GM10248 (cell line): ENCODE results near the gene ANK3.
A peak's percentile ranks its signal among the peaks of the same experiment; 100 is the strongest.

ENCODE experiments used
- CTCF ChIA-PET: fragments of 300-600 bp; sonication (Branson Sonifier 250); formaldehyde crosslinking; extraction: SDS; loops from one replicate; lab custom pipeline; 2021; ENCODE audit warnings: antibody characterized with exemption; lab: Yijun Ruan, JAX
- POLR2A ChIA-PET: fragments of 350-650 bp; sonication (Branson Sonifier 250); formaldehyde crosslinking; extraction: SDS; loops from one replicate; lab custom pipeline; 2020; ENCODE audit warnings: antibody characterized with exemption; lab: Yijun Ruan, JAX
- DNase-seq: peaks from one replicate; pipeline ENCODE4 v3.0.0; 2012; ENCODE audit errors: extremely low spot score
- CTCF ChIP-seq: IDR thresholded peaks from 2 replicates; pipeline ENCODE4 v1.5.1; 2012; ENCODE audit warnings: mild to moderate bottlenecking, low read depth; ENCODE audit errors: extremely low read depth, missing control alignments, control extremely low read depth

The ANK3 gene

GRCh38 chr10:60389413-60390025 lies at the start of gene ANK3:
ANK3 (minus strand) TSS chr10:60389875; CDS start chr10:60389538, 337 bp downstream.
- CTCF ChIA-PET = no interaction called here
- POLR2A ChIA-PET = no interaction called here
- DNase-seq = no peak
- no peak for TF ChIP-seq CTCF

- DNase-seq = peak; percentile 37
- CTCF ChIA-PET = interaction anchor here (0.7 to 2.2 kb wide), 10 partner anchors 8 to 320 kb away, joined by 3 to 10 read pairs (median 4); no protein-coding TSS in a partner anchor
- POLR2A ChIA-PET = no interaction called here
- TF ChIP-seq CTCF = peak; percentile 54
Observed at GRCh38 chr10:60434418-60435046, 44.9 kb upstream of the ANK3 start.

- POLR2A ChIA-PET = no interaction called here
- DNase-seq = no peak
Observed at GRCh38 chr10:60433684-60434083, 44.0 kb upstream of the ANK3 start.

GRCh38 chr10:60430836-60431597 lies 41.3 kb upstream of the ANK3 start:
- POLR2A ChIA-PET = no interaction called here
- CTCF ChIA-PET = interaction anchor here (1.3 kb wide), 1 partner anchor 95 kb away, joined by 4 read pairs; no protein-coding TSS in a partner anchor
- DNase-seq = no peak
- no peak for TF ChIP-seq CTCF

More at GRCh38 chr10:60433684-60434083, 44.0 kb upstream of the ANK3 start:
- CTCF ChIA-PET = interaction anchor here (0.7 to 2.2 kb wide), 12 partner anchors 9 to 319 kb away, joined by 3 to 10 read pairs (median 4); no protein-coding TSS in a partner anchor
- TF ChIP-seq CTCF = no peak

- DNase-seq = no peak
- ChIA-PET CTCF (interaction anchor here (0.6 to 1.1 kb wide), 2 partner anchors 37 to 235 kb away, joined by 3 to 4 read pairs; no protein-coding TSS in a partner anchor), POLR2A (no interaction called here)
- no peak for TF ChIP-seq CTCF
Observed at GRCh38 chr10:60430017-60430416, 40.3 kb upstream of the ANK3 start.
